Endothelial cell of umbilical vein (primary cell): Measurements from ENCODE around the gene SAA4. TPM values are rescaled to one million over a fixed set of nuclear protein-coding genes. Genes with fewer than 3 reads are reported as not detected.

Experiments
- BruUV-seq: library from RNA; stranded (reverse); fragments of 400-500 nt; replicated peaks from 2 replicates; lab custom pipeline; 2021; lab: Mats Ljungman, UMichigan
- CTCF ChIA-PET: fragments of 300-600, 350-600 bp; sonication (Branson Sonifier 250); formaldehyde crosslinking; loops from one replicate; lab custom pipeline; 2021; ENCODE audit warnings: antibody characterized with exemption, inconsistent platforms; lab: Charles Lee
- POLR2A ChIA-PET: fragments of 300-600, 350-600 bp; sonication (Branson Sonifier 250); formaldehyde crosslinking; loops from one replicate; lab custom pipeline; 2021; ENCODE audit warnings: antibody characterized with exemption, inconsistent platforms; lab: Charles Lee
- DNase-seq: peaks from one replicate; pipeline ENCODE4 v3.0.0-alpha.2; 2011; ENCODE audit warnings: low read depth, low spot score
- FAIRE-seq: peaks from 2 replicates; lab custom pipeline; 2011; peaks lifted over from hg19 to GRCh38; lab: Jason Lieb, UNC
- H2AFZ ChIP-seq: 2 replicates; pipeline ENCODE4 v1.6.0; 2012; ENCODE audit warnings: low read depth, low read length, control low read depth, inconsistent platforms
- H3K27ac ChIP-seq: 2 replicates; pipeline ENCODE4 v1.5.1; 2011; ENCODE audit warnings: low read depth, mild to moderate bottlenecking, control low read depth, low read length, moderate library complexity; ENCODE audit not compliant: insufficient read depth
- H3K27me3 ChIP-seq, 2 experiments: 2 replicates each; pipeline versions ENCODE4 v1.6.0 to v1.6.1; 2011; ENCODE audit warnings: low read length in 2 of 2, mixed read lengths in 1 of 2; ENCODE audit not compliant: control insufficient read depth in 2 of 2, insufficient read depth in 2 of 2
- H3K36me3 ChIP-seq, 2 experiments: 2 replicates in 1 of 2; 3 replicates in 1 of 2; pipeline ENCODE4 v1.5.1; 2011; ENCODE audit warnings: low read length in 2 of 2, mild to moderate bottlenecking in 1 of 2, moderate library complexity in 1 of 2; ENCODE audit not compliant: control insufficient read depth in 2 of 2, insufficient read depth in 2 of 2; ENCODE audit errors: extremely low read depth in 1 of 2
- H3K4me1 ChIP-seq: 3 replicates; pipeline ENCODE4 v1.5.1; 2011; ENCODE audit warnings: mild to moderate bottlenecking, low read length; ENCODE audit not compliant: control insufficient read depth, insufficient read depth; ENCODE audit errors: extremely low read depth
- H3K4me2 ChIP-seq: 2 replicates; pipeline ENCODE4 v1.6.1; 2011; ENCODE audit warnings: low read length, control low read depth, mixed read lengths; ENCODE audit not compliant: insufficient read depth
- H3K4me3 ChIP-seq, 3 experiments: fragments of 200-600 bp in 1 of 3; sonication (generic), shearing (Covaris generic) in 1 of 3; replicated peaks in 1 of 3; 2 replicates each; pipeline ENCODE4 v1.5.1; 2011 to 2016; ENCODE audit warnings: control low read depth in 3 of 3, low read length in 3 of 3, mild to moderate bottlenecking in 2 of 3, inconsistent platforms in 1 of 3, low read depth in 1 of 3, moderate library complexity in 1 of 3; ENCODE audit not compliant: insufficient read depth in 1 of 3
- H3K79me2 ChIP-seq: 2 replicates; pipeline ENCODE4 v1.6.0; 2012; ENCODE audit warnings: low read length, inconsistent platforms; ENCODE audit not compliant: control insufficient read depth, insufficient read depth
- H3K9ac ChIP-seq: replicated peaks from 2 replicates; pipeline ENCODE3; 2011; ENCODE audit warnings: low read length, control low read depth; ENCODE audit not compliant: insufficient read depth; ENCODE audit errors: extremely low read depth
- H3K9me1 ChIP-seq: replicated peaks from 3 replicates; pipeline ENCODE4 v1.6.0; 2011; ENCODE audit warnings: mild to moderate bottlenecking, low read length; ENCODE audit not compliant: control insufficient read depth, insufficient read depth; ENCODE audit errors: extremely low read depth
- H3K9me3 ChIP-seq: replicated peaks from 2 replicates; pipeline ENCODE4 v1.5.1; 2012; ENCODE audit warnings: low read length, inconsistent platforms; ENCODE audit not compliant: control insufficient read depth, insufficient read depth
- H4K20me1 ChIP-seq: replicated peaks from 2 replicates; pipeline ENCODE3; 2011; ENCODE audit warnings: mild to moderate bottlenecking, low read length; ENCODE audit not compliant: control insufficient read depth, insufficient read depth; ENCODE audit errors: extremely low read depth
- EZH2 ChIP-seq: IDR thresholded peaks from 2 replicates; pipeline ENCODE4 v1.6.1; 2012; ENCODE audit warnings: borderline replicate concordance, low read depth, mild to moderate bottlenecking, moderate library complexity, low read length, inconsistent platforms; ENCODE audit not compliant: severe bottlenecking
- FOS ChIP-seq: IDR thresholded peaks from 2 replicates; pipeline ENCODE4 v1.6.1; 2011; ENCODE audit warnings: mild to moderate bottlenecking, low read length, moderate library complexity, borderline replicate concordance; ENCODE audit not compliant: insufficient read depth
- GATA2 ChIP-seq: IDR thresholded peaks from 2 replicates; pipeline ENCODE4 v1.7.0; 2011; ENCODE audit warnings: low read depth, mild to moderate bottlenecking, moderate library complexity, mixed read lengths, low read length; ENCODE audit not compliant: insufficient read length, insufficient read depth
- JUN ChIP-seq: IDR thresholded peaks from 2 replicates; pipeline ENCODE4 v1.6.1; 2011; ENCODE audit warnings: borderline replicate concordance, low read depth; ENCODE audit not compliant: insufficient read length, insufficient read depth
- MYC ChIP-seq: IDR thresholded peaks from one replicate; pipeline ENCODE4 v1.6.1; 2011; ENCODE audit warnings: mild to moderate bottlenecking, low read depth, low read length
- dilution Hi-C: fragments of 300-500 bp; cut with MboI; formaldehyde crosslinking; loops from one replicate; pipeline ENCODE4 v1.15.0; 2019; ENCODE audit warnings: low sequenced_read_pairs; ENCODE audit not compliant: extremely low pct_ligation_motif_present
- intact Hi-C: fragments of 100-400 bp; cut with micrococcal nuclease; formaldehyde crosslinking; loops from one replicate; pipeline ENCODE4 v1.10.0; 2022
- polyA plus RNA-seq, 4 experiments: library from polyadenylated mRNA; depleted of rRNA in 3 of 4; stranded (reverse) in 3 of 4; unstranded in 1 of 4; fragments of >200 nt; gene quantifications; 2 replicates each; pipeline versions ENCODE4 v1.2.1 to v1.2.3, GENCODE V29; 2011 to 2012; ENCODE audit warnings: missing spikeins in 1 of 4
- total RNA-seq: library from RNA; stranded (reverse); gene quantifications from 2 replicates; pipeline ENCODE4 v1.2.3, GENCODE V29; 2021
- TF ChIP-seq, protein P1 (sequence below): IDR thresholded peaks from 2 replicates; pipeline ENCODE4 v1.6.1; 2011; ENCODE audit not compliant: insufficient read depth, insufficient read length
- TF ChIP-seq, protein P2 (sequence below), 2 donors: IDR thresholded peaks; 1 replicate in 1 of 2; 2 replicates in 1 of 2; pipeline ENCODE4 v1.5.1; 2011; ENCODE audit warnings: low read length in 2 of 2, mild to moderate bottlenecking in 2 of 2, moderate library complexity in 2 of 2, control low read depth in 1 of 2, inconsistent platforms in 1 of 2, low read depth in 1 of 2; ENCODE audit not compliant: insufficient read depth in 1 of 2; ENCODE audit errors: extremely low read depth in 1 of 2

The SAA4 gene
- total and polyA plus RNA-seq, 2 donors (not counting 3 experiments of a cell fraction or from before 2014, with no cell fraction given): not detected

DNA sequence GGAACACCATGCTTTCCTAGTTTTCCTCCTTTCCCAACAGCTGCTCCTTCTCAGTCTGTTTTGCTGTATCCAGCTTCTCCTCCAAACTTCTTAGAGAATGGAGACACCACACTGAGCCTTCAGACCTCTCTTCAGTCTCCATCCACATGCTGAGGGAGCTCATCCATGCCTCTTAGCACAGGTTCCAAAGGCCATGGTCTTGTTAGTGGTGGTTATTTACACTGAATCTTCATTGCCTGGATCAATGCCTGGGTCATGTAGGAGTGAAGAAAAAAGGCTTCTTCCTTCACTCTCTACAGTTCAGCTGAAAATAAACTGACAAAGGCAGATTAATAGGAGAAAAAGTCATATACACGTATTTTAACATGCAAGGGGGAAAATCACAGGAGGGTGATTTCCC, 3.1 kb upstream of the SAA4 start:
- H4K20me1 ChIP-seq: no peaks in the 10 kb centered on the region
- no peak overlapping the region for H3K9ac ChIP-seq
- no peaks in the 10 kb centered on the region for H3K79me2 ChIP-seq
- H3K9me3 ChIP-seq: no peaks in the 10 kb centered on the region
- peaks cover 12 to 17% of the 10 kb centered on the region in 2 experiments for H3K27me3 ChIP-seq
- intact Hi-C loops (loop anchor here (10.0 kb wide), 1 partner anchor 285 kb away; the partner anchor contains the start of gene TSG101), dilution Hi-C loops (no loop called here)
- POLR2A ChIA-PET: no interaction called here
- no peaks in the 10 kb centered on the region for H3K4me1 ChIP-seq
- BruUV-seq: no TSS peak
- H3K27ac ChIP-seq: no peak overlapping the region
- no peaks in the 10 kb centered on the region for H3K9me1 ChIP-seq
- DNase-seq (no peak), FAIRE-seq (no peak)
- H2AFZ ChIP-seq: no peak overlapping the region
- no peaks in the 10 kb centered on the region for H3K36me3 ChIP-seq
- CTCF ChIA-PET: interaction anchor here (1.4 kb wide), 1 partner anchor 36 kb away, joined by 3 read pairs; no protein-coding TSS in a partner anchor
- H3K4me2 ChIP-seq: no peak overlapping the region
- no peak overlapping the region for H3K4me3 ChIP-seq
- TF ChIP-seq FOS (no peak), EZH2 (no peak), MYC (no peak), GATA2 (no peak), JUN (no peak)
- TF ChIP-seq, protein P1, sequence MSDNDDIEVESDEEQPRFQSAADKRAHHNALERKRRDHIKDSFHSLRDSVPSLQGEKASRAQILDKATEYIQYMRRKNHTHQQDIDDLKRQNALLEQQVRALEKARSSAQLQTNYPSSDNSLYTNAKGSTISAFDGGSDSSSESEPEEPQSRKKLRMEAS: no peak
- TF ChIP-seq, protein P2, sequence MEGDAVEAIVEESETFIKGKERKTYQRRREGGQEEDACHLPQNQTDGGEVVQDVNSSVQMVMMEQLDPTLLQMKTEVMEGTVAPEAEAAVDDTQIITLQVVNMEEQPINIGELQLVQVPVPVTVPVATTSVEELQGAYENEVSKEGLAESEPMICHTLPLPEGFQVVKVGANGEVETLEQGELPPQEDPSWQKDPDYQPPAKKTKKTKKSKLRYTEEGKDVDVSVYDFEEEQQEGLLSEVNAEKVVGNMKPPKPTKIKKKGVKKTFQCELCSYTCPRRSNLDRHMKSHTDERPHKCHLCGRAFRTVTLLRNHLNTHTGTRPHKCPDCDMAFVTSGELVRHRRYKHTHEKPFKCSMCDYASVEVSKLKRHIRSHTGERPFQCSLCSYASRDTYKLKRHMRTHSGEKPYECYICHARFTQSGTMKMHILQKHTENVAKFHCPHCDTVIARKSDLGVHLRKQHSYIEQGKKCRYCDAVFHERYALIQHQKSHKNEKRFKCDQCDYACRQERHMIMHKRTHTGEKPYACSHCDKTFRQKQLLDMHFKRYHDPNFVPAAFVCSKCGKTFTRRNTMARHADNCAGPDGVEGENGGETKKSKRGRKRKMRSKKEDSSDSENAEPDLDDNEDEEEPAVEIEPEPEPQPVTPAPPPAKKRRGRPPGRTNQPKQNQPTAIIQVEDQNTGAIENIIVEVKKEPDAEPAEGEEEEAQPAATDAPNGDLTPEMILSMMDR (IDR thresholded peaks at IDR 0.05; ENCODE audit: extremely low read depth in 1 of 2, insufficient read depth in 1 of 2, low read depth in 1 of 2, low read length in 2 of 2): no peak
